GM18867 (cell line): ENCODE measurements around the gene TOE1.
"Not testable (repeated sequence)": the region's sequence is repeated elsewhere in the genome, so short reads cannot be mapped to it uniquely, and the experiment has no call there.

Source experiments
- ATAC-seq: cut with Tn5 transposase; IDR thresholded peaks from one replicate; pipeline ENCODE4 v1.9.1; 2021; ENCODE audit warnings: mild to moderate bottlenecking, moderate library complexity; ENCODE audit not compliant: unreplicated experiment

Gene TOE1

GRCh38 chr1:45354838-45355237 lies 14.9 kb downstream of the TOE1 start:
- no peak for ATAC-seq

- ATAC-seq, result no peak
Observed at GRCh38 chr1:45355683-45356082, 15.7 kb downstream of the TOE1 start.

GRCh38 chr1:45356186-45356585 lies 16.2 kb downstream of the TOE1 start:
- ATAC-seq, result no peak

- ATAC-seq, result no peak
Observed at GRCh38 chr1:45359882-45360513, 20.0 kb downstream of the TOE1 start.

- not testable (repeated sequence) for ATAC-seq
Observed at GRCh38 chr1:45360981-45361380, 21.0 kb downstream of the TOE1 start.

- ATAC-seq, result no peak
Observed at GRCh38 chr1:45364294-45364693, 24.3 kb downstream of the TOE1 start.

- peak; percentile 78 for ATAC-seq
Observed at GRCh38 chr1:45365051-45365450, 25.1 kb downstream of the TOE1 start.

GRCh38 chr1:45370575-45370974 lies 30.6 kb downstream of the TOE1 start:
- peak; percentile 79 for ATAC-seq

GRCh38 chr1:45373573-45373972 lies 33.6 kb downstream of the TOE1 start:
- ATAC-seq, result no peak

GRCh38 chr1:45375104-45376090 lies 35.4 kb downstream of the TOE1 start:
- ATAC-seq, result no peak

GRCh38 chr1:45378184-45378583 lies 38.2 kb downstream of the TOE1 start:
- ATAC-seq, result no peak

GRCh38 chr1:45379524-45379923 lies 39.6 kb downstream of the TOE1 start:
- ATAC-seq, result no peak

- ATAC-seq, result no peak
Observed at GRCh38 chr1:45380125-45380524, 40.2 kb downstream of the TOE1 start.

GRCh38 chr1:45380730-45381129 lies 40.8 kb downstream of the TOE1 start:
- ATAC-seq, result no peak

GRCh38 chr1:45381243-45381642 lies 41.3 kb downstream of the TOE1 start:
- no peak for ATAC-seq

GRCh38 chr1:45383191-45383590 lies 43.2 kb downstream of the TOE1 start:
- no peak for ATAC-seq

GRCh38 chr1:45384213-45384612 lies 44.2 kb downstream of the TOE1 start:
- ATAC-seq, result not testable (repeated sequence)

GRCh38 chr1:45385302-45385701 lies 45.3 kb downstream of the TOE1 start:
- no peak for ATAC-seq

- ATAC-seq, result no peak
Observed at GRCh38 chr1:45386219-45386618, 46.2 kb downstream of the TOE1 start.
